Mammary epithelial cell (primary cell): Measurements from ENCODE around the gene SEC14L5.

Experiments used
- CTCF ChIP-seq, 2 donors: IDR thresholded peaks in 1 of 2; conservative IDR thresholded peaks in 1 of 2; 2 replicates each; pipeline ENCODE4 v1.5.1; 2011 to 2012; ENCODE audit warnings: inconsistent platforms in 2 of 2, low read length in 2 of 2, mild to moderate bottlenecking in 2 of 2, control low read depth in 1 of 2, low read depth in 1 of 2; ENCODE audit not compliant: insufficient read depth in 1 of 2; ENCODE audit errors: extremely low read depth in 1 of 2
- EZH2 ChIP-seq: IDR thresholded peaks from 2 replicates; pipeline ENCODE4 v1.6.1; 2012; ENCODE audit warnings: low read length, inconsistent platforms, borderline replicate concordance

- no peak for TF ChIP-seq CTCF (conservative IDR thresholded peaks at IDR 0.05 in 1 of 2, IDR thresholded peaks at IDR 0.05 in 1 of 2; ENCODE audit: extremely low read depth in 1 of 2, insufficient read depth in 1 of 2, low read depth in 1 of 2, low read length in 2 of 2)
- TF ChIP-seq EZH2, result no peak
These were observed 82.3 kb downstream of the SEC14L5 start for GRCh38 chr16:5040451-5040850.
